WI38 (cell line): ENCODE data around the gene EGFR.

ENCODE experiments used
- H3K4me3 ChIP-seq: 2 replicates; pipeline ENCODE4 v1.5.1; 2011; ENCODE audit warnings: low read depth, mild to moderate bottlenecking, control low read depth, low read length
- CTCF ChIP-seq: IDR thresholded peaks from 2 replicates; pipeline ENCODE4 v1.5.1; 2012; ENCODE audit warnings: low read depth, mild to moderate bottlenecking, control low read depth, low read length

EGFR gene

GRCh38 chr7:55246171-55246570 lies 227.4 kb downstream of the EGFR start:
- no peak overlapping the region for H3K4me3 ChIP-seq
- TF ChIP-seq CTCF: no peak

- TF ChIP-seq CTCF: no peak
- H3K4me3 ChIP-seq: no peak overlapping the region
Measured at GRCh38 chr7:55247428-55247827, 228.6 kb downstream of the EGFR start.

- no peak for TF ChIP-seq CTCF
- H3K4me3 ChIP-seq: no peak overlapping the region
Measured at GRCh38 chr7:55248526-55248925, 229.7 kb downstream of the EGFR start.

GRCh38 chr7:55249332-55249731 lies 230.5 kb downstream of the EGFR start:
- TF ChIP-seq CTCF: no peak
- no peak overlapping the region for H3K4me3 ChIP-seq

- H3K4me3 ChIP-seq: no peak overlapping the region
- TF ChIP-seq CTCF: peak; percentile 48
Measured at GRCh38 chr7:55250313-55250712, 231.5 kb downstream of the EGFR start.

GRCh38 chr7:55251313-55251712 lies 232.5 kb downstream of the EGFR start:
- no peak for TF ChIP-seq CTCF
- H3K4me3 ChIP-seq: no peak overlapping the region

GRCh38 chr7:55251911-55252310 lies 233.1 kb downstream of the EGFR start:
- TF ChIP-seq CTCF: no peak
- H3K4me3 ChIP-seq: no peak overlapping the region
